ENCODE results near the gene UPK1B.

UPK1B gene

GRCh38 chr3:119220970-119221667 lies 47.7 kb downstream of the UPK1B start:
- no peak for TF ChIP-seq CTCF (conservative IDR thresholded peaks at IDR 0.05; ENCODE audit: control insufficient read depth, insufficient read depth, low read depth, low read length)
- H3K4me3 ChIP-seq (ENCODE audit: control insufficient read depth, low read depth, low read length), result no peak overlapping the region
- DNase-seq (ENCODE audit: low read depth), result no peak

- TF ChIP-seq CTCF (conservative IDR thresholded peaks at IDR 0.05; ENCODE audit: control insufficient read depth, insufficient read depth, low read depth, low read length), result no peak
- peak; percentile 27 for DNase-seq (ENCODE audit: low read depth)
- no peak overlapping the region for H3K4me3 ChIP-seq (ENCODE audit: control insufficient read depth, low read depth, low read length)
Measured at GRCh38 chr3:119221779-119222320, 48.5 kb downstream of the UPK1B start.

GRCh38 chr3:119222391-119222790 lies 49.0 kb downstream of the UPK1B start:
- TF ChIP-seq CTCF (conservative IDR thresholded peaks at IDR 0.05; ENCODE audit: control insufficient read depth, insufficient read depth, low read depth, low read length), result no peak
- no peak overlapping the region for H3K4me3 ChIP-seq (ENCODE audit: control insufficient read depth, low read depth, low read length)
- no peak for DNase-seq (ENCODE audit: low read depth)

- no peak for DNase-seq (ENCODE audit: low read depth)
- H3K4me3 ChIP-seq (ENCODE audit: control insufficient read depth, low read depth, low read length), result no peak overlapping the region
- peak; percentile 2 for TF ChIP-seq CTCF (conservative IDR thresholded peaks at IDR 0.05; ENCODE audit: control insufficient read depth, insufficient read depth, low read depth, low read length)
Measured at GRCh38 chr3:119223511-119223910, 50.1 kb downstream of the UPK1B start.

GRCh38 chr3:119225121-119225520 lies 51.7 kb downstream of the UPK1B start:
- no peak for DNase-seq (ENCODE audit: low read depth)
- H3K4me3 ChIP-seq (ENCODE audit: control insufficient read depth, low read depth, low read length), result no peak overlapping the region
- no peak for TF ChIP-seq CTCF (conservative IDR thresholded peaks at IDR 0.05; ENCODE audit: control insufficient read depth, insufficient read depth, low read depth, low read length)

- H3K4me3 ChIP-seq (ENCODE audit: control insufficient read depth, low read depth, low read length), result no peak overlapping the region
- DNase-seq (ENCODE audit: low read depth), result no peak
- TF ChIP-seq CTCF (conservative IDR thresholded peaks at IDR 0.05; ENCODE audit: control insufficient read depth, insufficient read depth, low read depth, low read length), result no peak
Measured at GRCh38 chr3:119227070-119227850, 53.9 kb downstream of the UPK1B start.

Data from fibroblast of mammary gland (primary cell).